Renal cortex interstitium (tissue), 11 donors: ENCODE results near the gene C6orf136. TPM values are rescaled to one million over a fixed set of nuclear protein-coding genes. Genes with fewer than 3 reads are reported as not detected.

ENCODE experiments used
- DNase-seq, 11 donors: peaks; one replicate each; pipeline ENCODE4 v3.0.0-alpha.2; 2013; ENCODE audit warnings: low read depth in 9 of 11, low spot score in 4 of 11; ENCODE audit errors: extremely low read depth in 1 of 11
- polyA plus RNA-seq, 3 donors: library from polyadenylated mRNA; unstranded; fragments of 120-200 nt; gene quantifications; one replicate each; pipeline ENCODE4 v1.2.1, GENCODE V29; 2013; ENCODE audit not compliant: insufficient read length in 3 of 3

The C6orf136 gene
- polyA plus RNA-seq, 3 donors, result 18.2 to 29.8 (median 18.6) TPM

- no peak for DNase-seq
Observed at GRCh38 chr6:30613251-30614043, 33.5 kb upstream of the C6orf136 start.

GRCh38 chr6:30614044-30614842 lies 32.7 kb upstream of the C6orf136 start:
- DNase-seq, result no peak

- DNase-seq, result peak; percentile 89 to 99 (median 97)
Observed at GRCh38 chr6:30614843-30615218, 32.1 kb upstream of the C6orf136 start.

- peak in 8 of 11 donors; percentile 61 to 84 (median 72) for DNase-seq
Observed at GRCh38 chr6:30615219-30615957, 31.5 kb upstream of the C6orf136 start.

GRCh38 chr6:30615958-30616810 lies 30.7 kb upstream of the C6orf136 start:
- peak in 2 of 11 donors; percentile 50 to 64 for DNase-seq

- peak; percentile 99 to 100 (median 100) for DNase-seq
Observed at GRCh38 chr6:30616811-30617564, 29.9 kb upstream of the C6orf136 start, which contains the start of gene PPP1R10. PPP1R10 (minus strand) TSS chr6:30617243; CDS start chr6:30609944, 7,299 bp downstream.

GRCh38 chr6:30617565-30618269 lies 29.2 kb upstream of the C6orf136 start, which contains the start of gene MRPS18B:
MRPS18B (plus strand) TSS chr6:30617840; CDS start chr6:30617866, 26 bp downstream.
- DNase-seq, result peak; percentile 97 to 99 (median 98)

GRCh38 chr6:30618270-30618797 lies 28.6 kb upstream of the C6orf136 start:
- no peak for DNase-seq

- no peak for DNase-seq
Observed at GRCh38 chr6:30619561-30619960, 27.4 kb upstream of the C6orf136 start.

GRCh38 chr6:30625511-30625910 lies 21.4 kb upstream of the C6orf136 start:
- no peak for DNase-seq

GRCh38 chr6:30626484-30627366 lies 20.2 kb upstream of the C6orf136 start, which contains the start of gene ATAT1:
ATAT1 (plus strand) TSS chr6:30626874.
- peak in 8 of 11 donors; percentile 74 to 83 (median 80) for DNase-seq

GRCh38 chr6:30635834-30636233 lies 11.1 kb upstream of the C6orf136 start:
- DNase-seq, result no peak

GRCh38 chr6:30640481-30640880 lies 6.5 kb upstream of the C6orf136 start:
- DNase-seq, result no peak

GRCh38 chr6:30641048-30641447 lies 5.9 kb upstream of the C6orf136 start:
- no peak for DNase-seq

- DNase-seq, result no peak
Observed at GRCh38 chr6:30643656-30644055, 3.3 kb upstream of the C6orf136 start.

- DNase-seq, result no peak
Observed at GRCh38 chr6:30644769-30645168, 2.2 kb upstream of the C6orf136 start.
